Measurements from ENCODE around the gene KCTD2. TPM values are rescaled to one million over a fixed set of nuclear protein-coding genes. Genes with fewer than 3 reads are reported as not detected.
A peak's percentile ranks its signal among the peaks of the same experiment; 100 is the strongest.

KCTD2 gene
- total RNA-seq, 1 donor, result 20.2 TPM

DNA sequence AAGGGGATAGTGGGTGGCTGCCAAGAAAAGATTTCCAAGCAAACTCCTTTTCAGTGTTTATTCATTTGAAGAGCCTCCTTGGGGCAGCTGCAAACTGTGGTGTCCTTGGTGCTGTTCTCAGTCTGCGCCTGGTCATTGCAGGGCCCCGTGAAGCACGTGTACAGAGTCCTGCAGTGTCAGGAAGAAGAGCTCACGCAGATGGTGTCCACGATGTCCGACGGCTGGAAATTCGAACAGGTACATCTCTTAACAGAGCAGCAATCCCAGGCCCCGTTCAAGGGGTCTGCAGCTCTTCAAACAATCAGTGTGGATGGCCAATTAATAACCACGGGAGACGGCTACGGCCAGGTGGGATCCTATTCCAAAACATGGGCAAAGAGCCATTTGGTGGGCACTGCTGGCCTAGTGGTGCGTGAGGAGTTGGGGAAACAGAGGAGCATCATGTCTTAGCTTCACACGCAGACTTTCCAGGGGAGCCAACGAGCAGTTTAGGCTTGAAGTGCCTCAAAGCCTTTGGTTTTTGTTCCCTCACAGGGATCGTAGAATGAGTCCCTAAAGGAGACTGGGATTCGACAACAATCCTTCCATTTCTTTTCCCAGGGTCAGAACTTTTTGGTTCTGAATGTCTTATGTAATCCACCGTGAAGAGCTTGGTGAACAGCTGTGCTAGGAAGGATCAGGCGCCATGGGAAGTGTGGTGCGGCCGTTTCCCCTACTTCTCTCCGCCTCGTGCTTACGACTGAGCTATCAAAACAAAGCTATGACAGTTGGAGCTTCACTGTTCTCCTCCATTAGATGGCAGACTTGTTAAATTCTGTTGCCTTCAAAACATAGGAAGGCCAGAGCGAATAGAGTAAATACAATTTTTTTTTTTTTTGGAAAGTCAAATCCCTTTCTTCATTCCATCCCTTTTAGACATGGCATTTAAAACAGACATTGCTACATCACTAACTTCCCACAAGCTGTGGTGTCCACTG, 12.6 kb downstream of the KCTD2 start:
- DNase-seq (ENCODE audit: low read depth), result peak; percentile 75
- TF ChIP-seq, protein P1, sequence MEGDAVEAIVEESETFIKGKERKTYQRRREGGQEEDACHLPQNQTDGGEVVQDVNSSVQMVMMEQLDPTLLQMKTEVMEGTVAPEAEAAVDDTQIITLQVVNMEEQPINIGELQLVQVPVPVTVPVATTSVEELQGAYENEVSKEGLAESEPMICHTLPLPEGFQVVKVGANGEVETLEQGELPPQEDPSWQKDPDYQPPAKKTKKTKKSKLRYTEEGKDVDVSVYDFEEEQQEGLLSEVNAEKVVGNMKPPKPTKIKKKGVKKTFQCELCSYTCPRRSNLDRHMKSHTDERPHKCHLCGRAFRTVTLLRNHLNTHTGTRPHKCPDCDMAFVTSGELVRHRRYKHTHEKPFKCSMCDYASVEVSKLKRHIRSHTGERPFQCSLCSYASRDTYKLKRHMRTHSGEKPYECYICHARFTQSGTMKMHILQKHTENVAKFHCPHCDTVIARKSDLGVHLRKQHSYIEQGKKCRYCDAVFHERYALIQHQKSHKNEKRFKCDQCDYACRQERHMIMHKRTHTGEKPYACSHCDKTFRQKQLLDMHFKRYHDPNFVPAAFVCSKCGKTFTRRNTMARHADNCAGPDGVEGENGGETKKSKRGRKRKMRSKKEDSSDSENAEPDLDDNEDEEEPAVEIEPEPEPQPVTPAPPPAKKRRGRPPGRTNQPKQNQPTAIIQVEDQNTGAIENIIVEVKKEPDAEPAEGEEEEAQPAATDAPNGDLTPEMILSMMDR (IDR thresholded peaks at IDR 0.05; ENCODE audit: insufficient read depth, low read length), result peak; percentile 56
- H3K4me3 ChIP-seq (ENCODE audit: low read depth, low read length), result no peak overlapping the region

DNA sequence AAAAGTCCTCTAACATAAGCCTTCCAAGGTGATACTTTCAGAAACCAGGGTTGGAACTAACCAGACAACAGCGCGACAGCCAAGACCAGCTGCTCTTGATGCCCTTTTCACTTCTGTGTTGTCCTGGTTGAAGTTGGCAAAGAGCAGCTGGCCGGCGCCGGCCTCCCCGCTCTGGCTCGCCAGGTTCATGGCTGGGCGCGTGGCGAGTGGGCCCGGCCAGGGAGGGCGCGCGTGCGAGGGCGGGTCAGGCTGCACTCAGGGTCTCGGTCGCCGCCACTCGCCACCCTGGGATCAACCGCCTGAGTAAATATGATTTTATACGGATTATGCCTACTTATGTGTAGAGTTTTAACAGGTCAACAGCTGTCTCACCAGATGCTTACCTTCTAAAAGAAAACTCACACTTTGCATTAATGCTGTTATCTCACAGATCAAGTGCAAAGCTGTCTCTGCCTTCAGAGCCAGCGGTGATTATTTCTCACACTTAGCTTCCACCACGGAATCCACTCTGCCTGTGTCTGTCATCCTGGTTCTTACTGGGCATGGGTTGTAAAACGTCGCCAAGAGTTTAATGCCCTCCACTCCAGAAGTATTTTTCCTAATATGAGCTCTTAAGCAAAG, 13.5 kb downstream of the KCTD2 start:
- TF ChIP-seq, protein P1 (IDR thresholded peaks at IDR 0.05; ENCODE audit: insufficient read depth, low read length), result no peak
- no peak overlapping the region for H3K4me3 ChIP-seq (ENCODE audit: low read depth, low read length)
- DNase-seq (ENCODE audit: low read depth), result no peak

DNA sequence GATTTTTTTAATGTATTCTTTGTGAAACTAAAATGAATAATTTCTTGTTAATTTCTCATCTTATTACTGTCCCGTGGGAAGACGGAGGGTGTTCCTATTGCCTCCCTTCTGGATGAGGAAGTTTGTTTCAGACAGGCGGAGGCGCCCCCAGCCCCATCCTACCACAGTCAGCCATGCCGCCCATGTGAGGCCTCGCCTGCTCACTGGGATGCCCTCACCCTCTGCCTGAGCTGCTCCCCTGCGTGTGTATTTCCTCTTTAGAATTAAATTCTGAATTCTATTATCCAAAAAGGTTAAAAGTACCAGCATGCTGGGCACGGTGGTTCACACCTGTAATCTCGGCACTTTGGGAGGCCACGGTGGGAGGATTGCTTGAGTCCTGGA, 14.0 kb downstream of the KCTD2 start:
- DNase-seq (ENCODE audit: low read depth), result no peak

DNA sequence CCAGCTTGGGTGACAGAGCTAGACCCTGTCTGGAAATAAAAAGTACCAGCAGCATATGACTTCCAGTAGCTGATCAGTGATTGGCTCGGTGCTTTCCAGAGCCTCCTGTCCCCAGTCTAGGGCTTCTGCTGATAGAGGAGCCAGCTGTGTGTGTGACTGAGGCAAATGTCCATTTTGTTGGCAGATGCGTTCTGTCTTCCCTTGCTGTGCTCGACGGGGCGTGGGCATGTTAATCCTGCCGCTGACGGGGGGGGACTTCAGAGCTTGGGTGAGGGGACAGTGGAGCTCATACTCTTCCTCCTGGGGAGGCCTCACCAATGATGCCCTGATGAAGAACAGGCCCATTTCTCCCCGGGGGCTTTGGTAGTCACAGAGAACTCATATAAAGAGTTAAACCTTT, 14.6 kb downstream of the KCTD2 start:
- no peak for DNase-seq (ENCODE audit: low read depth)
- no peak overlapping the region for H3K4me3 ChIP-seq (ENCODE audit: low read depth, low read length)
- TF ChIP-seq, protein P1 (IDR thresholded peaks at IDR 0.05; ENCODE audit: insufficient read depth, low read length), result no peak

More for the DNA sequence above, 14.0 kb downstream of the KCTD2 start:
- H3K4me3 ChIP-seq (ENCODE audit: low read depth, low read length), result no peak overlapping the region
- TF ChIP-seq, protein P1 (IDR thresholded peaks at IDR 0.05; ENCODE audit: insufficient read depth, low read length), result no peak

DNA sequence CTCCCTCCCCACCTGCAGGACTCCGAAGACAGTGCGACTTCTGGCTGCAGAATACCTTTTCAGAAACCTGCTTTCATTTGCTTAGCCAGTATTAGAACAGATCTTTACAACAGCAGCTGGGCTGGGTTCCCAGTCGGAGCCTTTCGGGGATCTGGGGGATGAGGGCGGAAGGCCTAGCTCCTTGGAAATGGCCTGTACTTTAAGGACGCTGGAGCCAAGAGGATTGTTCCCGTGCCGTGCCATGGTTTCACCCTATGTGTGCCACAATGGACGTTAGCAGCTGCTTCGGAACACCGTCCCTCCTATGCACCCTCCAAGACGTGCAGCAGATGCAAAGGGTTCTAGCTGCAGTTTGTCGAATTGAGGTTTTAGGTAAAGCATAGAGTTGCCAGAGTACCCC, 16.2 kb downstream of the KCTD2 start:
- DNase-seq (ENCODE audit: low read depth), result no peak
- H3K4me3 ChIP-seq (ENCODE audit: low read depth, low read length), result no peak overlapping the region
- TF ChIP-seq, protein P1 (IDR thresholded peaks at IDR 0.05; ENCODE audit: insufficient read depth, low read length), result no peak

DNA sequence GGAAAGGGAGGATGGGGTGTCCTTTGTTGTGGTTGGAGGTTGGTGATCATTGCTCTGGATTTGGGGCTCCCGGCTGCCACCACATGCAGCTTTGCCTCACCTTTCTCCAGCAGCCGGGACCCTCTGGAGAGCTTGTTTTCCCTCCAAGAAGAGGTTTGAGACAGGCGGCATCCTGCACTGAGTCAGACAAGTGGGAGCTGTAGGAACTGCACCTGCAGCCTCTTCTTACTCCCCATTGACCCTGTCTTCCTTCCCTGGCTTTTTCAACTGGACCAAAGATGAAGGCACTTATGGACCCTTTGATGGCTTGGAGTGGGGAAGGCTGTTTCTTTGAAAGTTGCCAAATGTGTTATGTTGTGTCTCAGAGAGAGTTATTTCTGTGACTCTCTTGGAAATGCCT, 16.6 kb downstream of the KCTD2 start:
- TF ChIP-seq, protein P1 (IDR thresholded peaks at IDR 0.05; ENCODE audit: insufficient read depth, low read length), result no peak
- H3K4me3 ChIP-seq (ENCODE audit: low read depth, low read length), result no peak overlapping the region
- no peak for DNase-seq (ENCODE audit: low read depth)
